Left renal cortex interstitium (tissue), 4 donors: ENCODE data around the gene CD38. TPM values are rescaled to one million over a fixed set of nuclear protein-coding genes. Genes with fewer than 3 reads are reported as not detected.

Experiments
- DNase-seq, 4 donors: peaks; one replicate each; pipeline ENCODE4 v3.0.0-alpha.2; 2013; ENCODE audit warnings: low read depth in 4 of 4, low spot score in 2 of 4, missing footprints in 1 of 4
- polyA plus RNA-seq, 4 donors: library from polyadenylated mRNA; unstranded; fragments of 120-200 nt; gene quantifications; one replicate each; pipeline ENCODE4 v1.2.1, GENCODE V29; 2013; ENCODE audit not compliant: insufficient read length in 4 of 4

Gene CD38
- polyA plus RNA-seq, 4 donors, result 0.90 to 1.4 (median 1.4) TPM

GRCh38 chr4:15894921-15895916 lies 117.1 kb downstream of the CD38 start:
- no peak for DNase-seq

GRCh38 chr4:15897577-15897976 lies 119.4 kb downstream of the CD38 start:
- no peak for DNase-seq

- no peak for DNase-seq
Measured at GRCh38 chr4:15898902-15899301, 120.8 kb downstream of the CD38 start.

- no peak for DNase-seq
Measured at GRCh38 chr4:15899511-15899910, 121.4 kb downstream of the CD38 start.

- no peak for DNase-seq
Measured at GRCh38 chr4:15901007-15901406, 122.9 kb downstream of the CD38 start.

- no peak for DNase-seq
Measured at GRCh38 chr4:15901998-15902397, 123.9 kb downstream of the CD38 start.

- no peak for DNase-seq
Measured at GRCh38 chr4:15902746-15903145, 124.6 kb downstream of the CD38 start.

Other genes starting within 250 kb of the CD38 start
- gene FBXL5, start 123.0 kb upstream of the CD38 start, polyA plus RNA-seq, result 100 to 1,000 TPM; 108 to 141 (median 119) TPM
- gene FAM200B, start 96.5 kb upstream of the CD38 start, polyA plus RNA-seq, result 10 to 100 TPM; 66.7 to 72.9 (median 71.7) TPM
- gene BST1, start 75.3 kb upstream of the CD38 start, polyA plus RNA-seq, result 10 to 100 TPM; 11.7 to 16.1 (median 14.6) TPM
- gene FGFBP1, start 160.4 kb downstream of the CD38 start, polyA plus RNA-seq, result under 1 TPM in 3 of 4 donors, not detected in 1; 0.10 to 0.33 (median 0.18) TPM
- gene FGFBP2, start 184.8 kb downstream of the CD38 start, polyA plus RNA-seq, result under 1 TPM in 2 of 4 donors, not detected in 2; 0.47 to 0.48 TPM